ENCODE data around the gene GALNT15.

GRCh38 chr3:16137044-16137443 lies 37.4 kb upstream of the GALNT15 start:
- TF ChIP-seq CTCF (IDR thresholded peaks at IDR 0.05), result no peak
- no peak for TF ChIP-seq EZH2 (IDR thresholded peaks at IDR 0.05)
- TF ChIP-seq EZH2phosphoT487 (IDR thresholded peaks at IDR 0.05), result no peak
